Prostate gland (tissue), 1 donor: Measurements from ENCODE around the gene ALDH3A1.

Source experiments
- POLR2A ChIP-seq: fragments of 450-650 bp; IDR thresholded peaks from one replicate; pipeline ENCODE4 v1.6.1; 2016; ENCODE audit warnings: antibody characterized with exemption, mild to moderate bottlenecking
- POLR2AphosphoS5 ChIP-seq: sonication (generic); formaldehyde crosslinking; IDR thresholded peaks from one replicate; pipeline ENCODE4 v1.6.1; 2017; ENCODE audit warnings: antibody characterized with exemption

DNA sequence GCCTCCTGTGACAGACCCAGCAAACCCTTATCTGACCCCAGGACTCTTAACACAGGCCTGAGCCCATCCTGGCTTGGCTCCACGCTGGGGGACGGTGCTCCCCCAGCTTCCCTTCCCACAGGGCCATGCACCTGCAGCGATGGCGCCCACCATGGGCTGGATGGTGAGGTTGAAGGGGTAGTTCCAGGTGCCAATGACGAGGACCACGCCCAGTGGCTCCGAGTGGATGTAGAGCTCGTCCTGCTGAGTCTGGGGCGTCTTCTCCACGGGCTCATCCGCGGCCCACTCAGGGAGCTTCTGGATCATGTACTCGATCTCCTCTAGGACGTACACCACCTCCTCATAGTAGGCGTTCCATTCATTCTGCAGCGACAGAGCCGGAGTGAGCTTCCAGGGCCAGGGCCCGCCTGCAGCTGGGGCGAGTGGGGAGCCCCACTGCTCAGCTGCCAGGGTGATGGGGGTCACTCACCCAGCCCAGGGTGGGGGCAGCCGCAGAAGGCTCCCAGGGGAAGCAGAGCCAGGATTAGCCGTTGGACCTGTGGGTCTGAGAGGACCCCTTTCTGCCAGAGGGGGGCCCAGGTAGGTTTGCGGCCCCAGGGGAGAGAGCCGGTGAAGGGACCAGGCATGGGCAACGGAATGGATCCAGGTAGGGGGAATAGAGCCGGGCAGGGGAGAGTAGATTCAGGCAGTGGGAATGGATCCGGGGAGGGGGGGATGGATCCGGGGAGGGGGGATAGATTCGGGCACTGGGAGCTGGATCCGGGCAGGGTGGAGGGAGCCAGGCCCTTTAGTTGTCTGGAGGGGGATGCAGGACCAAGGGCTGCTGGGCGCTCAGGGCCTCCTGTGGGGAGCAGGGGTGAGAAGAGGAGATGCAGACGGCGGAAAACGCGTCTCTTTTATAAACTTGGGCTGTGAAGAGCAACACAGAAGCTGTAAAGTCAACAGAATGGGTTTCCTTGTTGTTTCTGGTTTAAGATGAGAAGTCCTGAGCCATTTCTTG is 4.7 kb downstream of the ALDH3A1 start:
- TF ChIP-seq POLR2AphosphoS5: no peak
- TF ChIP-seq POLR2A: no peak
